Neural progenitor cell (in vitro differentiated cells): ENCODE results near the gene ARPC4. TPM values are rescaled to one million over a fixed set of nuclear protein-coding genes. Genes with fewer than 3 reads are reported as not detected.

Source experiments
- DNase-seq: peaks from one replicate; pipeline ENCODE4 v3.0.0-alpha.2; 2016; ENCODE audit warnings: low spot score
- H2AFZ ChIP-seq: fragments of 200-600 bp; sonication (generic); replicated peaks from 2 replicates; pipeline ENCODE4 v1.6.1; 2016; ENCODE audit warnings: antibody characterized with exemption
- H3F3A ChIP-seq: fragments of 200-600 bp; sonication (generic); 2 replicates; pipeline ENCODE4 v1.6.1; 2016; ENCODE audit warnings: antibody characterized with exemption, low read depth
- H3K27ac ChIP-seq: fragments of 200-600 bp; sonication (generic); 2 replicates; pipeline ENCODE4 v1.5.1; 2016; ENCODE audit warnings: mild to moderate bottlenecking
- H3K27me3 ChIP-seq: fragments of 200-600 bp; sonication (generic); 2 replicates; pipeline ENCODE4 v1.6.1; 2016; ENCODE audit warnings: mild to moderate bottlenecking, moderate library complexity
- H3K36me3 ChIP-seq: fragments of 200-600 bp; sonication (generic); 2 replicates; pipeline ENCODE4 v1.5.1; 2016
- H3K4me1 ChIP-seq: fragments of 200-600 bp; sonication (generic); 2 replicates; pipeline ENCODE4 v1.6.1; 2016; ENCODE audit warnings: mixed run types
- H3K4me2 ChIP-seq: fragments of 200-600 bp; sonication (generic); 2 replicates; pipeline ENCODE4 v1.6.1; 2016
- H3K4me3 ChIP-seq: fragments of 200-600 bp; sonication (generic); 2 replicates; pipeline ENCODE4 v1.5.1; 2016
- H3K79me2 ChIP-seq: fragments of 200-600 bp; sonication (generic); 2 replicates; pipeline ENCODE4 v1.6.1; 2016; ENCODE audit warnings: low read depth
- H3K9ac ChIP-seq: fragments of 200-600 bp; sonication (generic); 2 replicates; pipeline ENCODE4 v1.6.1; 2016
- H3K9me3 ChIP-seq: fragments of 200-600 bp; sonication (generic); 2 replicates; pipeline ENCODE4 v1.5.1; 2016; ENCODE audit warnings: low read depth
- H4K20me1 ChIP-seq: fragments of 200-600 bp; sonication (generic); 2 replicates; pipeline ENCODE4 v1.6.1; 2016; ENCODE audit warnings: low read depth
- H3K27ac Mint-ChIP-seq: 3 replicates; pipeline ENCODE4 v1.8.0; 2021; ENCODE audit warnings: mixed read lengths
- H3K27me3 Mint-ChIP-seq: 2 replicates; pipeline ENCODE4 v1.8.0; 2022; ENCODE audit warnings: low read depth, mild to moderate bottlenecking, inconsistent platforms, moderate library complexity, mixed read lengths; ENCODE audit not compliant: insufficient read depth
- H3K36me3 Mint-ChIP-seq: 3 replicates; pipeline ENCODE4 v1.8.0; 2021; ENCODE audit warnings: mixed read lengths
- H3K4me1 Mint-ChIP-seq: 3 replicates; pipeline ENCODE4 v1.8.0; 2021; ENCODE audit warnings: mixed read lengths
- H3K4me3 Mint-ChIP-seq: 3 replicates; pipeline ENCODE4 v1.8.0; 2021; ENCODE audit warnings: mild to moderate bottlenecking, moderate library complexity, mixed read lengths
- H3K9me3 Mint-ChIP-seq: 3 replicates; pipeline ENCODE4 v1.8.0; 2020; ENCODE audit warnings: mixed read lengths
- CTCF ChIP-seq: fragments of 200-600 bp; sonication (generic); IDR thresholded peaks from 2 replicates; pipeline ENCODE4 v1.5.1; 2017; ENCODE audit warnings: antibody characterized with exemption, mild to moderate bottlenecking
- EZH2 ChIP-seq: fragments of 200-600 bp; sonication (generic); IDR thresholded peaks from 2 replicates; pipeline ENCODE4 v1.6.1; 2017; ENCODE audit warnings: antibody characterized with exemption, mild to moderate bottlenecking, moderate library complexity
- EZH2phosphoT487 ChIP-seq: fragments of 200-600 bp; sonication (generic); IDR thresholded peaks from 2 replicates; pipeline ENCODE4 v1.6.1; 2017; ENCODE audit warnings: antibody characterized with exemption
- total RNA-seq: library from RNA; depleted of rRNA; stranded (reverse); fragments of >200 nt; gene quantifications from 2 replicates; pipeline ENCODE4 v1.2.3, GENCODE V29; 2015; ENCODE audit warnings: low replicate concordance

Gene ARPC4
- total RNA-seq, 1 donor from 2014 or later, result 126 TPM

DNA sequence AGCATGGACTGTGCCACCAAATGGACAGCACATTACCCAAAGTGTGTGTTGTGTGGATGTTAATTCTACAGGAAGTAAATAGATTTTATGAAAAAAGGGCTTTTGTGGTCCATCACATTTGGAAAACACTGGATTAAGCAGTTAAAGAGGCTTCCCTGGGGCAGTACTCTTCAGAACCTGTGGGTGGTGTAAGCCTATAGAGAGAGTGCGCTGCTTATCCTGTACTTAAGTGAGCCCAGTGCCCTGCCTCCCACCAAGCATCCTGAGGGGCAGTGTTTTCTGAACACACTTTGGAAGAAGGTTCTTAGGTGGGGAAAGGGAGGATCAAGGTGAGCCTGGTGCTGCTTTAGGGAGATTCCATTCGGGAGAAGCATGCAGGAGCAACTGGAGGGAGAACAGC lies 28.1 kb downstream of the ARPC4 start:
- Mint-ChIP-seq H3K36me3 (no peaks in the 10 kb centered on the region), H3K9me3 (no peaks in the 10 kb centered on the region), H3K4me1 (no peaks in the 10 kb centered on the region), H3K27me3 (peaks cover 17% of the 10 kb centered on the region), H3K4me3 (no peak overlapping the region), H3K27ac (peak overlapping the region; percentile 57)
- H3K4me2 ChIP-seq, result no peak overlapping the region
- peak; percentile 59 for TF ChIP-seq CTCF
- TF ChIP-seq EZH2, result no peak
- no peak overlapping the region for H2AFZ ChIP-seq
- no peaks in the 10 kb centered on the region for H3K36me3 ChIP-seq
- no peaks in the 10 kb centered on the region for H3K4me1 ChIP-seq
- H3K9ac ChIP-seq, result no peak overlapping the region
- DNase-seq, result peak; percentile 73
- no peaks in the 10 kb centered on the region for H3K9me3 ChIP-seq
- no peaks in the 10 kb centered on the region for H3K27me3 ChIP-seq
- peaks cover 3% of the 10 kb centered on the region for H3F3A ChIP-seq
- no peak overlapping the region for H3K4me3 ChIP-seq
- no peak overlapping the region for H3K27ac ChIP-seq
- H4K20me1 ChIP-seq, result peaks cover 6% of the 10 kb centered on the region
- H3K79me2 ChIP-seq, result no peaks in the 10 kb centered on the region

GRCh38 chr3:9825451-9826040 lies 32.7 kb downstream of the ARPC4 start:
- Histone ChIP-seq H3K9me3 (no peaks in the 10 kb centered on the region), H3K4me3 (no peak overlapping the region), H3K4me1 (no peaks in the 10 kb centered on the region), H3K27me3 (no peaks in the 10 kb centered on the region), H4K20me1 (peaks cover 6% of the 10 kb centered on the region), H3K27ac (no peak overlapping the region), H3F3A (peaks cover 3% of the 10 kb centered on the region), H3K79me2 (no peaks in the 10 kb centered on the region), H3K4me2 (no peak overlapping the region), H3K9ac (no peak overlapping the region), H3K36me3 (no peaks in the 10 kb centered on the region), H2AFZ (no peak overlapping the region)
- Mint-ChIP-seq H3K9me3 (no peaks in the 10 kb centered on the region), H3K4me3 (no peak overlapping the region), H3K36me3 (no peaks in the 10 kb centered on the region), H3K27me3 (peaks cover 6% of the 10 kb centered on the region), H3K27ac (no peak overlapping the region), H3K4me1 (no peaks in the 10 kb centered on the region)
- TF ChIP-seq CTCF (no peak), EZH2phosphoT487 (no peak), EZH2 (no peak)
- no peak for DNase-seq

DNA sequence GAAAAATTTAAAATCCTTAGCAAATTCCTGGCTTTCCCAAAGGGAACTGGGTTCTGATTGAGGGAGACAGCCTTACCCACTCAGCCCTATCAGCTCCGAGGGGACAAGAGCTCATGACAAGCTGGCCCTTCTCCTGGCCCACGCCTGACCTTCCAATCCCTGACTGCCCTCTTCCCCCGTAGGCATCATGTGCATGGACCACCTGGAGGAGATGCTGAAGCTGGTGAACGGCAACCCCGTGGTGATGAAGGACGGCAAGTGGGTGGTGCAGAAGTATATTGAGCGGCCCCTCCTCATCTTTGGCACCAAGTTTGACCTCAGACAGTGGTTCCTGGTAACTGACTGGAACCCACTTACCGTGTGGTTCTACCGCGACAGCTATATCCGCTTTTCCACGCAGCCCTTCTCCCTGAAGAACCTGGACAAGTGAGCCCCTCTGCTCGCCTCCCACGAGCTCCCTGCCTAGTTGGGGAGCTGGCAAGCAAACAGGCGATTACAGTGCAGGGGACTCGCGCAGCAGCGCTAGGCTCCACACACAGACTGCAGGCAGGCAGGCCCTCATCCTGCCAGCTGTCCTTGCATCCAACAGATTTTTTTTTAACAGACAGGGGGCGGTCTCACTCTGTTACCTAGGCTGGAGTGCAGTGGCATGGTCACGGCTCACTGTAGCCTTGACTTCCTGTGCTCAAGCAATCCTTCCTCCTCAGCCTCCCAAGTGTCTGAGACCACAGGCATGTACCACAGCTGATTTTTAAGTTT lies 34.1 kb downstream of the ARPC4 start:
- no peaks in the 10 kb centered on the region for H3K36me3 Mint-ChIP-seq
- Histone ChIP-seq H3K27ac (no peak overlapping the region), H3K4me3 (no peak overlapping the region), H3K9me3 (no peaks in the 10 kb centered on the region), H3K9ac (no peak overlapping the region), H3K36me3 (no peaks in the 10 kb centered on the region), H3K4me1 (no peaks in the 10 kb centered on the region), H2AFZ (no peak overlapping the region), H3K27me3 (no peaks in the 10 kb centered on the region), H4K20me1 (no peaks in the 10 kb centered on the region), H3K79me2 (no peaks in the 10 kb centered on the region), H3F3A (peaks cover 3% of the 10 kb centered on the region), H3K4me2 (no peak overlapping the region)
- H3K27ac Mint-ChIP-seq, result no peak overlapping the region
- DNase-seq, result peak; percentile 54
- no peak overlapping the region for H3K4me3 Mint-ChIP-seq
- H3K9me3 Mint-ChIP-seq, result no peaks in the 10 kb centered on the region
- no peak for TF ChIP-seq EZH2
- peak; percentile 54 for TF ChIP-seq CTCF
- no peak for TF ChIP-seq EZH2phosphoT487
- peaks cover 6% of the 10 kb centered on the region for H3K27me3 Mint-ChIP-seq
- no peaks in the 10 kb centered on the region for H3K4me1 Mint-ChIP-seq
